T-helper 1 cell (primary cell): Measurements from ENCODE around the gene BTRC.

Experiments
- DNase-seq, 5 donors: peaks; one replicate each; pipeline ENCODE4 v3.0.0-alpha.2; 2012 to 2020

Gene BTRC

DNA sequence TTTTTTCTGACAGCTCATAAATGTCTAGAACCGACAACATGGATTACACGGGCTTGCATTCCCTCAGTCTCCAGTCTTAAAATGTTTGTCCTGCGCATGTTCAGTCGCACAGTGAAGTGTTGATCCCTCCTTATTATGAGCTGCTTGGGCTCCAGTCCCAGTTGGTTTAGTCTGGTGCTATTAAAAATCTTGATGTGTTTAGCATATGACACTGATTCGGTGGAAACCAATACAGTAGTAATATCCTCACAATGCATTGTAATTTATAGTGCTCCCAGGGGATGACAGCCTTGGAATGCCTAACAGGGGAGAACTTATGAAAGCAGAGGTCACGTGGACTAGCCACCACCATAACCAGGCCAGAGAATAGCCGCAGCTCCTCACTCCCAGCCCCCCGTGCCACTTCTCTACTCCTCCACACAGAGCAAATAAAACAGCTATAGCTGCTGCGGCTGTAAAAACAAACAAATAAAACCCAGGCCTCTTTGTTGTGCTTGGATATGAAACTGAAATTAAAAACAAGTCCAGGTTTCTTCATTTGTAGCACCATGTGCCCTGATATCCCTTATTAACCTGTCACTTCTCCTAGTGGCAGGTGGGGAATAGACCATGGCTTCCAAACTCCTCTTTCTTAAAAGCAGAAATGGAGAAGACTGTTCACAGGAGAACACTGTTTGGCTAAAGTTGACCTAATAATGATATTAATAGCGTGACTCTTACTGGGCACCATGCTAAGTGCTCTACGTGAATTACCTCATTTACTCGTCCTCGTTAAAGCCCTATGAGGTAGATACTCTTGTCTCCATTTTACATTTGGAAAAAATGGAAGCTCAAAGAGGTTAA lies 241.8 kb downstream of the BTRC start:
- DNase-seq = no peak

DNA sequence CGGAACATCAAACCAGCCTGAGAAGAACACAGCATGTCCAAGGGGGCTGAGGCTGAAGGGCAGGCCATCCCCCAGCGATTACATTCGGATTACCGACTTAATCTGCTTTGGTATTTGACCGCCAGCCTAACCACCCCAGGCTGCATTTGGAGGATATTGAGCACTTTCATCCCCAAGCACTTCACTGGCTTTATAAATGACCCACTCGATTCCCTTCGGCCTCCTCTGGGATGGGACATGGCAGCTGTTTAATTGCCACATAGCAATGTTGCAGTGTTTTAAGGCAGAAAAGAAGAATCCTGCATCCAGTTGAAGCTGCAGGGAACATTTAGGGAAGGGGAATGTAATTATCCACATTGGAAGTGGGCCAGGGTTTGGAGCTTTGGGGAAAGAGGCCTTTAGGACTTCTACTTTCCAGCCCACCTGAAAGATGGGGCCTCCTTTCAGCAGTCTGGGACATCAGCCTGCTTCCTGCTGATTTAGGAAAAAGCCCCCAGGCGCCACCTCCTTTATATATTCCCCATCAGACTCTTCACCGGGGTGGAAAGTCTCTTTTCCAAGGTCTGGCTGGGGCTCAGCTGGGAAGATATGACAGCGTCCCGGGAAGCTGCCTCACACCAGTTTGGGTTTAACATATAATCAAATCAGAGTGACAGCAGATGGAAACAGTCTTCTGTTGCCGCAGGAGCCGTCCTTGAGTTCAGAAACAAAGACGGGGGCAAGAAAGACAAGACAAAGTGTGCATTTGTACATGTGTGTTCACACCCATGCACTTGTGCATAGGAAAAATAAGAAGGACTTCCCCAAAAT lies 243.3 kb downstream of the BTRC start:
- no peak for DNase-seq

DNA sequence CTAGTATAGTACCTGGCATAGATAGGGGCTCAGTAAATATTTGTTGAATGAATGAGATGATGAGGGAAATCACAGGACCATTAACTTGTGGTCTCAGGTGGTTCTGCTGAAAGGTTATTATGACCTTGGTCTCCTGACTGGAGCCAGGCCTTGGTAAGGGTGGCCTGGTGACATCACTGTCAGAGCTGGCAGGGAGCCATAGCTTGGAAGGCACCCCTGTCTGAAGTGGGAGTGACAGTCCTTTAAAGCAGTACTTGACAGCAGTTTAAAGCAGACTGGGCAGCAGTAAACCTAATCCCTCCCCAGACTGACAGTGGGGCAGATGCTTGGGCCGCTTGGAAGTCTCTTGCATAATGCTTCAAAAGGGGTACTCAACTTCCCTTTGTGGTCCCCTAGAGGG lies 247.6 kb downstream of the BTRC start:
- DNase-seq = no peak

DNA sequence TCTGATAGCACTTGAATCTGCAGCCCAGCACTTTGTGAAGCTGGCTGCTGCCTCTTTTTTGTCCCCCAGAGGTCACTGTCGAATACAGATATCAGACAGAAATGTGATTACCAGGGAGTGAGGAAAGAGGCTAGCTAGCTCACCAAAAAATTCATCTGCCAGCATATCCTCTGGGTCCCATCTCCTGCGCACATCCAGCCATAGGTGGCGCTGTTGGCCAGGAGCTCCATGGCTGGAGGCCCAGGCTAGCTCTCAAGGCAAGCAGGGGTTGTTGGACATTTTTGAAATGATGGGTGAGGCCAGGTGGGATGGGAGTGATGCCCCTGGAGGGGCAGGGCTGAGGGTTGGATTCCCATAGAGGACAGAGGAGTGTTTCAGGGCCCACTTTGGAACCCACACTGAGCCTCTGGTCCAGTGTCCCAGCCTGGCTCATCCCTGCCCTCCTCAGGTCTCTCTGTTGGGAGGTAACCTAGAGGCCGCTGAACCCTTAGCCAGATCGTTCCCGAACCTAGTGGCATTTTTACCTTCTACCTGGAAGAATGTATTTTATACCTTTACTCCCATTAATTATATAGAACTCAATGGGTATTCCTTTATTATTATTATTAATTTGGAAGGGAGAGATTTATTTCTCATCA lies 248.9 kb downstream of the BTRC start:
- DNase-seq = peak in 3 of 5 donors; percentile 26 to 71 (median 41)
